Astrocyte (in vitro differentiated cells and primary cell): ENCODE data around the gene CELF3. TPM values are rescaled to one million over a fixed set of nuclear protein-coding genes. Genes with fewer than 3 reads are reported as not detected.

Experiments
- DNase-seq: peaks from one replicate; pipeline ENCODE4 v3.0.0-alpha.2; 2010; ENCODE audit warnings: low read depth
- FAIRE-seq: peaks from 2 replicates; lab custom pipeline; 2011; peaks lifted over from hg19 to GRCh38; lab: Jason Lieb, UNC
- H2AFZ ChIP-seq: 2 replicates; pipeline ENCODE4 v1.6.0; 2012; ENCODE audit warnings: low read depth, low read length, inconsistent platforms
- H3K27ac ChIP-seq: 2 replicates; pipeline ENCODE4 v1.5.1; 2011; ENCODE audit warnings: low read depth, low read length, inconsistent platforms
- H3K27me3 ChIP-seq: 2 replicates; pipeline ENCODE4 v1.6.0; 2011; ENCODE audit warnings: low read length, inconsistent platforms; ENCODE audit not compliant: insufficient read depth
- H3K36me3 ChIP-seq: 2 replicates; pipeline ENCODE4 v1.5.1; 2011; ENCODE audit warnings: low read length, inconsistent platforms; ENCODE audit not compliant: insufficient read depth
- H3K4me1 ChIP-seq: 2 replicates; pipeline ENCODE4 v1.5.1; 2011; ENCODE audit warnings: low read length, inconsistent platforms; ENCODE audit not compliant: insufficient read depth
- H3K4me2 ChIP-seq: 2 replicates; pipeline ENCODE4 v1.6.0; 2012; ENCODE audit warnings: low read length, inconsistent platforms
- H3K4me3 ChIP-seq: 2 replicates; pipeline ENCODE4 v1.5.1; 2011; ENCODE audit warnings: low read depth, mild to moderate bottlenecking, low read length, inconsistent platforms; ENCODE audit not compliant: insufficient read depth
- H3K79me2 ChIP-seq: 2 replicates; pipeline ENCODE4 v1.6.0; 2012; ENCODE audit warnings: mild to moderate bottlenecking, low read length, inconsistent platforms; ENCODE audit not compliant: insufficient read depth
- H3K9ac ChIP-seq: 2 replicates; pipeline ENCODE4 v1.6.0; 2012; ENCODE audit warnings: mild to moderate bottlenecking, low read length, inconsistent platforms
- H3K9me3 ChIP-seq: 2 replicates; pipeline ENCODE4 v1.5.1; 2012; ENCODE audit warnings: low read depth, mild to moderate bottlenecking, low read length, inconsistent platforms; ENCODE audit not compliant: insufficient read depth
- H4K20me1 ChIP-seq: 2 replicates; pipeline ENCODE4 v1.6.0; 2012; ENCODE audit warnings: low read length, inconsistent platforms; ENCODE audit not compliant: insufficient read depth
- H3K27ac Mint-ChIP-seq: one replicate; pipeline ENCODE4 v1.8.0; 2021; ENCODE audit warnings: mild to moderate bottlenecking, mixed read lengths; ENCODE audit not compliant: unreplicated experiment
- H3K27me3 Mint-ChIP-seq: one replicate; pipeline ENCODE4 v1.8.0; 2021; ENCODE audit warnings: low read depth, mixed read lengths; ENCODE audit not compliant: unreplicated experiment
- H3K36me3 Mint-ChIP-seq: one replicate; pipeline ENCODE4 v1.8.0; 2021; ENCODE audit warnings: low read depth, mixed read lengths; ENCODE audit not compliant: unreplicated experiment
- H3K4me1 Mint-ChIP-seq: one replicate; pipeline ENCODE4 v1.8.0; 2021; ENCODE audit warnings: low read depth, mixed read lengths; ENCODE audit not compliant: unreplicated experiment
- H3K4me3 Mint-ChIP-seq: one replicate; pipeline ENCODE4 v1.8.0; 2021; ENCODE audit warnings: mild to moderate bottlenecking, moderate library complexity, mixed read lengths; ENCODE audit not compliant: unreplicated experiment
- H3K9me3 Mint-ChIP-seq: one replicate; pipeline ENCODE4 v1.8.0; 2021; ENCODE audit warnings: mild to moderate bottlenecking, mixed read lengths; ENCODE audit not compliant: unreplicated experiment
- CTCF ChIP-seq: IDR thresholded peaks from 2 replicates; pipeline ENCODE4 v1.5.1; 2011; ENCODE audit warnings: low read depth, mild to moderate bottlenecking, inconsistent platforms, low read length, moderate library complexity; ENCODE audit not compliant: insufficient read depth
- EZH2 ChIP-seq: IDR thresholded peaks from 2 replicates; pipeline ENCODE4 v1.6.1; 2012; ENCODE audit warnings: mild to moderate bottlenecking, low read length, inconsistent platforms; ENCODE audit not compliant: insufficient read depth
- total RNA-seq: library from RNA; stranded (reverse); gene quantifications from 2 replicates; pipeline ENCODE4 v1.2.1, GENCODE V29; 2021

Gene CELF3
- total RNA-seq, 1 donor from 2014 or later, result not detected

GRCh38 chr1:151759241-151759640, 42.6 kb upstream of the CELF3 start:
- H3K27me3 ChIP-seq, result no peaks in the 10 kb centered on the region
- Mint-ChIP-seq H3K27ac (no peak overlapping the region), H3K9me3 (no peaks in the 10 kb centered on the region), H3K36me3 (peaks cover 16% of the 10 kb centered on the region), H3K4me3 (no peak overlapping the region), H3K4me1 (peaks cover 9% of the 10 kb centered on the region), H3K27me3 (no peaks in the 10 kb centered on the region)
- peaks cover 26% of the 10 kb centered on the region for H3K36me3 ChIP-seq
- no peak overlapping the region for H3K4me2 ChIP-seq
- peaks cover 22% of the 10 kb centered on the region for H3K79me2 ChIP-seq
- FAIRE-seq (no peak), DNase-seq (no peak)
- no peaks in the 10 kb centered on the region for H4K20me1 ChIP-seq
- H3K9me3 ChIP-seq, result no peaks in the 10 kb centered on the region
- peaks cover 13% of the 10 kb centered on the region for H3K4me1 ChIP-seq
- no peak overlapping the region for H3K27ac ChIP-seq
- no peak overlapping the region for H2AFZ ChIP-seq
- no peak overlapping the region for H3K4me3 ChIP-seq
- no peak for TF ChIP-seq CTCF
- TF ChIP-seq EZH2, result no peak
- H3K9ac ChIP-seq, result no peak overlapping the region

- TF ChIP-seq EZH2 (no peak), CTCF (no peak)
- H3K4me1 Mint-ChIP-seq, result peaks cover 4% of the 10 kb centered on the region
- H3K27ac Mint-ChIP-seq, result no peak overlapping the region
Measured at GRCh38 chr1:151756291-151756690, 39.7 kb upstream of the CELF3 start.

GRCh38 chr1:151741516-151741915, 24.9 kb upstream of the CELF3 start:
- no peaks in the 10 kb centered on the region for H3K79me2 ChIP-seq
- H2AFZ ChIP-seq, result no peak overlapping the region
- Mint-ChIP-seq H3K27ac (no peak overlapping the region), H3K4me1 (no peaks in the 10 kb centered on the region), H3K27me3 (peaks cover 29% of the 10 kb centered on the region), H3K4me3 (no peak overlapping the region), H3K9me3 (peaks cover 6% of the 10 kb centered on the region), H3K36me3 (peaks cover 3% of the 10 kb centered on the region)
- no peaks in the 10 kb centered on the region for H3K4me1 ChIP-seq
- H3K4me3 ChIP-seq, result no peak overlapping the region
- no peaks in the 10 kb centered on the region for H3K36me3 ChIP-seq
- H3K27ac ChIP-seq, result no peak overlapping the region
- H4K20me1 ChIP-seq, result no peaks in the 10 kb centered on the region
- no peak overlapping the region for H3K4me2 ChIP-seq
- peaks cover 31% of the 10 kb centered on the region for H3K27me3 ChIP-seq
- FAIRE-seq (no peak), DNase-seq (no peak)
- H3K9ac ChIP-seq, result no peak overlapping the region
- TF ChIP-seq EZH2, result no peak
- TF ChIP-seq CTCF, result no peak
- H3K9me3 ChIP-seq, result peaks cover 7% of the 10 kb centered on the region

More at GRCh38 chr1:151756291-151756690, 39.7 kb upstream of the CELF3 start:
- Mint-ChIP-seq H3K4me3 (no peak overlapping the region), H3K27me3 (no peaks in the 10 kb centered on the region), H3K36me3 (peaks cover 10% of the 10 kb centered on the region), H3K9me3 (peaks cover 2% of the 10 kb centered on the region)
- Histone ChIP-seq H3K9ac (no peak overlapping the region), H4K20me1 (no peaks in the 10 kb centered on the region), H2AFZ (no peak overlapping the region), H3K27me3 (no peaks in the 10 kb centered on the region), H3K36me3 (peaks cover 19% of the 10 kb centered on the region), H3K79me2 (no peaks in the 10 kb centered on the region), H3K4me2 (no peak overlapping the region), H3K4me1 (no peaks in the 10 kb centered on the region), H3K9me3 (no peaks in the 10 kb centered on the region), H3K4me3 (no peak overlapping the region), H3K27ac (no peak overlapping the region)
- FAIRE-seq (no peak), DNase-seq (peak; percentile 14)
